Dendritic cell treated with granulocyte-macrophage colony-stimulating factor and Interleukin-4, amounts not matched to agents 40 ng/mL and 50 ng/mL, for 4 days (primary cell): Measurements from ENCODE around the gene PHACTR3.

Source experiments
- H3K27ac Mint-ChIP-seq: one replicate; pipeline ENCODE4 v1.8.0; 2022; ENCODE audit warnings: mild to moderate bottlenecking, mixed read lengths
- H3K27me3 Mint-ChIP-seq: one replicate; pipeline ENCODE4 v1.8.0; 2022; ENCODE audit warnings: mild to moderate bottlenecking, mixed read lengths
- H3K36me3 Mint-ChIP-seq: one replicate; pipeline ENCODE4 v1.8.0; 2022; ENCODE audit warnings: low read depth, mixed read lengths
- H3K4me1 Mint-ChIP-seq: one replicate; pipeline ENCODE4 v1.8.0; 2022; ENCODE audit warnings: low read depth, mixed read lengths
- H3K4me3 Mint-ChIP-seq: one replicate; pipeline ENCODE4 v1.8.0; 2022; ENCODE audit warnings: mild to moderate bottlenecking, moderate library complexity, mixed read lengths
- H3K9me3 Mint-ChIP-seq: one replicate; pipeline ENCODE4 v1.8.0; 2022; ENCODE audit warnings: mixed read lengths
- intact Hi-C: fragments of 100-400 bp; cut with micrococcal nuclease; formaldehyde crosslinking; loops from one replicate; pipeline ENCODE4 v1.15.0; 2022

PHACTR3 gene

GRCh38 chr20:59748619-59749191 is 144.4 kb downstream of the PHACTR3 start:
- Mint-ChIP-seq H3K4me3 (no peak overlapping the region), H3K4me1 (peaks cover 38% of the 10 kb centered on the region), H3K27ac (no peak overlapping the region), H3K27me3 (peaks cover 76% of the 10 kb centered on the region), H3K36me3 (no peaks in the 10 kb centered on the region), H3K9me3 (no peaks in the 10 kb centered on the region)
- intact Hi-C loops = no loop called here

GRCh38 chr20:59749301-59749700 is 145.0 kb downstream of the PHACTR3 start:
- H3K36me3 Mint-ChIP-seq = no peaks in the 10 kb centered on the region
- H3K27ac Mint-ChIP-seq = no peak overlapping the region
- H3K9me3 Mint-ChIP-seq = no peaks in the 10 kb centered on the region
- H3K4me3 Mint-ChIP-seq = no peak overlapping the region
- intact Hi-C loops = no loop called here
- peaks cover 78% of the 10 kb centered on the region for H3K27me3 Mint-ChIP-seq
- H3K4me1 Mint-ChIP-seq = peaks cover 41% of the 10 kb centered on the region

- Mint-ChIP-seq H3K27ac (no peak overlapping the region), H3K9me3 (no peaks in the 10 kb centered on the region), H3K4me3 (no peak overlapping the region), H3K4me1 (peaks cover 41% of the 10 kb centered on the region), H3K27me3 (peaks cover 80% of the 10 kb centered on the region), H3K36me3 (no peaks in the 10 kb centered on the region)
- intact Hi-C loops = no loop called here
Measured at GRCh38 chr20:59750209-59750840, 146.0 kb downstream of the PHACTR3 start.

- Mint-ChIP-seq H3K27ac (peak overlapping the region; percentile 23), H3K4me3 (no peak overlapping the region), H3K27me3 (peaks cover 80% of the 10 kb centered on the region), H3K4me1 (peaks cover 41% of the 10 kb centered on the region), H3K9me3 (no peaks in the 10 kb centered on the region), H3K36me3 (no peaks in the 10 kb centered on the region)
- intact Hi-C loops = loop anchor here (1.0 kb wide), 1 partner anchor 180 kb away; no protein-coding TSS in a partner anchor
Measured at GRCh38 chr20:59751075-59751711, 146.9 kb downstream of the PHACTR3 start.

- H3K4me3 Mint-ChIP-seq = peak overlapping the region; percentile 65
- peak overlapping the region; percentile 44 for H3K27ac Mint-ChIP-seq
- peaks cover 41% of the 10 kb centered on the region for H3K4me1 Mint-ChIP-seq
- intact Hi-C loops = no loop called here
- peaks cover 79% of the 10 kb centered on the region for H3K27me3 Mint-ChIP-seq
- H3K9me3 Mint-ChIP-seq = no peaks in the 10 kb centered on the region
- H3K36me3 Mint-ChIP-seq = no peaks in the 10 kb centered on the region
Measured at GRCh38 chr20:59752101-59752586, 147.8 kb downstream of the PHACTR3 start.

- Mint-ChIP-seq H3K4me1 (peaks cover 41% of the 10 kb centered on the region), H3K27me3 (peaks cover 80% of the 10 kb centered on the region), H3K36me3 (no peaks in the 10 kb centered on the region), H3K4me3 (peak overlapping the region; percentile 65), H3K9me3 (no peaks in the 10 kb centered on the region), H3K27ac (peak overlapping the region; percentile 44)
- intact Hi-C loops = no loop called here
Measured at GRCh38 chr20:59752704-59753460, 148.5 kb downstream of the PHACTR3 start.

- intact Hi-C loops = no loop called here
- H3K4me3 Mint-ChIP-seq = no peak overlapping the region
- H3K36me3 Mint-ChIP-seq = no peaks in the 10 kb centered on the region
- no peak overlapping the region for H3K27ac Mint-ChIP-seq
- peaks cover 77% of the 10 kb centered on the region for H3K27me3 Mint-ChIP-seq
- peaks cover 41% of the 10 kb centered on the region for H3K4me1 Mint-ChIP-seq
- H3K9me3 Mint-ChIP-seq = no peaks in the 10 kb centered on the region
Measured at GRCh38 chr20:59753836-59754235, 149.5 kb downstream of the PHACTR3 start.

GRCh38 chr20:59754551-59754950 is 150.2 kb downstream of the PHACTR3 start:
- peaks cover 41% of the 10 kb centered on the region for H3K4me1 Mint-ChIP-seq
- H3K9me3 Mint-ChIP-seq = no peaks in the 10 kb centered on the region
- H3K36me3 Mint-ChIP-seq = no peaks in the 10 kb centered on the region
- H3K4me3 Mint-ChIP-seq = no peak overlapping the region
- H3K27ac Mint-ChIP-seq = peak overlapping the region; percentile 18
- intact Hi-C loops = no loop called here
- H3K27me3 Mint-ChIP-seq = peaks cover 78% of the 10 kb centered on the region

GRCh38 chr20:59756241-59756640 is 151.9 kb downstream of the PHACTR3 start:
- Mint-ChIP-seq H3K27ac (no peak overlapping the region), H3K4me1 (peaks cover 28% of the 10 kb centered on the region), H3K27me3 (peaks cover 70% of the 10 kb centered on the region), H3K9me3 (no peaks in the 10 kb centered on the region), H3K36me3 (no peaks in the 10 kb centered on the region), H3K4me3 (no peak overlapping the region)
- intact Hi-C loops = no loop called here

GRCh38 chr20:59764037-59764436 is 159.7 kb downstream of the PHACTR3 start:
- intact Hi-C loops = no loop called here
- peaks cover 6% of the 10 kb centered on the region for H3K4me1 Mint-ChIP-seq
- H3K27ac Mint-ChIP-seq = no peak overlapping the region
- no peaks in the 10 kb centered on the region for H3K36me3 Mint-ChIP-seq
- H3K27me3 Mint-ChIP-seq = peaks cover 38% of the 10 kb centered on the region
- H3K9me3 Mint-ChIP-seq = peaks cover 8% of the 10 kb centered on the region
- H3K4me3 Mint-ChIP-seq = no peak overlapping the region

- Mint-ChIP-seq H3K27ac (no peak overlapping the region), H3K27me3 (peaks cover 27% of the 10 kb centered on the region), H3K9me3 (peaks cover 8% of the 10 kb centered on the region), H3K36me3 (no peaks in the 10 kb centered on the region), H3K4me3 (no peak overlapping the region), H3K4me1 (peaks cover 6% of the 10 kb centered on the region)
- intact Hi-C loops = no loop called here
Measured at GRCh38 chr20:59765599-59766177, 161.3 kb downstream of the PHACTR3 start.

- Mint-ChIP-seq H3K9me3 (peaks cover 8% of the 10 kb centered on the region), H3K4me3 (no peak overlapping the region), H3K27me3 (peaks cover 37% of the 10 kb centered on the region), H3K4me1 (no peaks in the 10 kb centered on the region), H3K36me3 (no peaks in the 10 kb centered on the region), H3K27ac (no peak overlapping the region)
- intact Hi-C loops = no loop called here
Measured at GRCh38 chr20:59767656-59768055, 163.3 kb downstream of the PHACTR3 start.

- intact Hi-C loops = no loop called here
- no peaks in the 10 kb centered on the region for H3K9me3 Mint-ChIP-seq
- H3K27me3 Mint-ChIP-seq = peaks cover 41% of the 10 kb centered on the region
- H3K27ac Mint-ChIP-seq = no peak overlapping the region
- no peaks in the 10 kb centered on the region for H3K36me3 Mint-ChIP-seq
- peaks cover 4% of the 10 kb centered on the region for H3K4me1 Mint-ChIP-seq
- H3K4me3 Mint-ChIP-seq = no peak overlapping the region
Measured at GRCh38 chr20:59770270-59770669, 165.9 kb downstream of the PHACTR3 start.
